ENCODE measurements around the gene PPP1R37.

PPP1R37 gene

GRCh38 chr19:45170146-45171106 is 77.4 kb downstream of the PPP1R37 start:
- DNase-seq (ENCODE audit: low spot score) = no peak

DNA sequence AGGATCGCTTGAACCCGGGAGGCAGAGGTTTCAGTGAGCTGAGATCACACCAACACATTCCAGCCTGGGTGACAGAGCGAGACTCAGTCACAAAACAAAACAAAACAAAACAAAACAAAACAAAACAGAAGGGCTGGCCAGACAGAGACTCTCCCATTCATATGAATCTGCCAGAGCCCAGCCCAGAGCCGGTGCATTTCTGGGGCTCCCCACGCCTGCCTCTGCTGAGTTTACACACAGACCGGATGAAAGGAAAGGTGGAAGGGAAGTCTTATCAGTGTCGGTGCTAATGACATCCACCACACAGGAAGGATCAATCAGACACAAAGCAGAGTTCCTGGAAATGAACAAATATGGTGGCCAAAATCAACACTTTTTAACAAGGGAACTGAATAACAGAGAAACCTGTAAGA is 78.2 kb downstream of the PPP1R37 start:
- DNase-seq (ENCODE audit: low spot score) = no peak

DNA sequence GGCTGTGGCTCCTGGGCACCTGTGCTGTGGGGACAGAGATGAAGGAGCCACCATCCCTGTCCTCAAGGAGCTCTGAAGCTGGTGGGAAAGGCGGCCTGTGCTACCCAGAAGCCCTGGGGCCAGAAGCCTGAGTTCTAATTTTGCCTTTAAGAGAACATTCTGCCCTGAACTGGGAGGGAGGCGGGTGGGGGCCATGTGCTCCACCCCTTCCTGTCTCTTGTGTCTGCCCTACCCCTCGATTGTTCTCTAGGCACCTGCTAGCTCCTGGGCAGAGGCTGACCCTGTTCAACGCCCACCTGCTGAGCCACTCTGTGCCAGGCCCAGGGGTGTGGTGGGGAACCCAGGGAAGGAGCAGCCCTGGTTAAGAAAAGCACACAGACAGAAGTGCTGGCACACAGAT is 79.2 kb downstream of the PPP1R37 start:
- no peak for DNase-seq (ENCODE audit: low spot score)

DNA sequence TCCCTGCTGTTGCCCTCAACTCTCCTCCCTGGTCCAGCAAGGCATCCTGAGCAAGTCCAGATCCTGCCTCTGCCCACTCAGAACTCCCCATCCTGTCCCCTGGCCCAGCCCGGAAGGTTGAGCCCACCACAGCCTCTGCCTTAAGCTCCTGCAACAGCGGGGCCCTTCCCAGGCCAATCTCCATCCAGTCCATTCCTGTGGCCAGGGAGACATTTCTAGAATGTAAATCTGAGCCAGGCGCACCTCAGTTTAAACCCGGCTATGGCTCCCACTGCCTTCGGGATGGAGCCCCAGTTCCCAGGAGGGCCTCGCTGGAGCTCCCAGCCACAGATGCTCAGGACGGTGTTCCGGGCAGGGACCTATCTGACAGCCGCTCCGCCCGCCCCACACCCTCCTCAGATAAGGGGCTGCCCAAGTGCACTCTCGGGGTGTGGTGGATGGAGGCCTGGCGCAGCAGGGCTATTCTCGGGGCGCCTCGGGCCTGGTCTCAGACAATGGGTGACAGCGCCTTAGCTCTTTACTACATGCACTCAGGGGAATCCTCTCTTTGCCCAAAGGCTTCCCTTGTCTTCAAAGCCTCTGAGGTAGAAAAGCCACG is 79.7 kb downstream of the PPP1R37 start:
- no peak for DNase-seq (ENCODE audit: low spot score)

- no peak for DNase-seq (ENCODE audit: low spot score)
Measured at GRCh38 chr19:45173816-45174215, 80.8 kb downstream of the PPP1R37 start.

GRCh38 chr19:45175515-45176345 is 82.8 kb downstream of the PPP1R37 start:
- DNase-seq (ENCODE audit: low spot score) = no peak

DNA sequence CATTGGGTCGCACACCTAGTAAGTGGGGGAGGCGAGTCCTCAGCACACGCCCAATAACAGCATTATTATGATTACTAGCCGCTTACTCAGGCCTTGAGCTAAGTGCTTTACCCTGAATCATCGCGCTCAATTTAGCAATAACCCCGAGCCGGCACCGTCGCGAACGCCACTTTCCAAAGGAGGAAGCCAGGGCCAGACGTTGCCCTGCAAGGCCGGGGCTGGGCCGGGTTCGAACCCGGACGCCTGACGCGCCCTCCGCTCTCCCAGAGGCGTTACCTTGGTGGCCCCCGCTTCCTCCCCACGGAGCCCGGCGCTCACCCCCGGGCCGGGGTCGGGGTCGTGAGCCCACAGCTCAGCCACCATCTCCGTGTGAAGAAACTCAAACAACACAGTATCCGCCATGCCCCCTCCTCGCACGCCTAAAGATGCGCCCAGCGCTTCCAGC is 84.9 kb downstream of the PPP1R37 start, which contains the start of gene TRAPPC6A:
Gene TRAPPC6A, minus strand, starts transcription at position 421 of the 445 bp plus-strand sequence. Its CDS starts 19 bp downstream, at position 402.
- DNase-seq (ENCODE audit: low spot score) = no peak

- DNase-seq (ENCODE audit: low spot score) = peak; percentile 100
Measured at GRCh38 chr19:45178262-45179071, 85.5 kb downstream of the PPP1R37 start, which contains the start of gene BLOC1S3. Gene BLOC1S3 (plus strand): TSS chr19:45178784. CDS start chr19:45179297, 513 bp downstream.

DNA sequence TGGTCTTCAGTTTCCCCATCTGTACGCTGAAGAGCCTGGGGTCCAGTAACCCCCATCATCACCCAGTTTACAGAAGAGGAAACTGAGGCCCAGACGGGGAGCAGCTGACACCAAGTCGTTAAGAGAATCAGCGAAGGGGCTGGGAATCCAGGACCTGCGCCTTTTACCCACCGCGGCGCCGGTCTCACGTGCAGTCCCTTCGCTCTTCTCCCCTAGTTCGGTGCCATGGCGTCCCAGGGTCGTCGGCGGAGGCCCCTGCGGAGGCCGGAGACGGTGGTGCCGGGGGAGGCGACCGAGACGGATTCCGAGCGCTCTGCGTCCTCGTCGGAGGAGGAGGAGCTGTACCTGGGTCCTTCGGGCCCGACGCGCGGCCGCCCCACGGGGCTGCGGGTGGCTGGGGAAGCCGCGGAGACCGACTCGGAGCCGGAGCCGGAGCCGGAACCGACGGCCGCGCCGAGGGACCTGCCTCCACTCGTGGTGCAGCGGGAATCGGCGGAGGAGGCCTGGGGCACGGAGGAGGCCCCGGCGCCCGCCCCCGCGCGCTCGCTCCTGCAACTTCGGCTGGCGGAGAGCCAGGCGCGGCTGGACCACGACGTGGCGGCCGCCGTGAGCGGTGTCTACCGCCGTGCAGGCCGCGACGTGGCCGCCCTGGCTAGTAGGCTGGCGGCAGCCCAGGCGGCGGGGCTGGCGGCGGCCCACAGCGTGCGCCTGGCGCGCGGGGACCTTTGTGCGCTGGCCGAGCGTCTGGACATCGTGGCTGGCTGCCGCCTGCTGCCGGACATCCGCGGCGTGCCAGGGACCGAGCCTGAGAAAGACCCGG is 86.3 kb downstream of the PPP1R37 start:
- peak; percentile 36 for DNase-seq (ENCODE audit: low spot score)

DNA sequence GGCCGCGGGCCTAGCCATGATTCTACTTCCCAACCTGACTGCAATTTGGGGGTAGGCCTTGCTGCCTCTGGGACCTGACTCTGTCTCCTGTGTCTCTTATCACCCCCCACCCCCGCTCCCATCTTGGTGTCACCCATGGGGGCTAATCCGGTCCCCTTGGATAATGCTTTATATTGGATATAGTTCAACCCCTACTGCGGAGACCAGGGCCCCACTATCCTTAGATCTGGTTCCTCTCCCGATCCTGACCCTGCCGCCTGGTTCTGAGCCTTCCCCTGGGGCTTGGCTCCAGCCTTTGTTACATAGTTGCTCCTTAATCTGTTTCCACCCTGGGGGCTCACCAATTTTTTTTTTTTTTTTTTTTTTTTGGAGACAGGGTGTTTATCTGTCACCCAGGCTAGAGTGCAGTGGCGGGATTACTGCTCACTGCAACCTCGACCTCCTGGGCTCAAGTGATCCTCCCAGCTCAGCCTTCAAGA is 87.0 kb downstream of the PPP1R37 start:
- DNase-seq (ENCODE audit: low spot score) = no peak

- DNase-seq (ENCODE audit: low spot score) = no peak
Measured at GRCh38 chr19:45180936-45181335, 88.0 kb downstream of the PPP1R37 start.

- no peak for DNase-seq (ENCODE audit: low spot score)
Measured at GRCh38 chr19:45182758-45183157, 89.8 kb downstream of the PPP1R37 start.

DNA sequence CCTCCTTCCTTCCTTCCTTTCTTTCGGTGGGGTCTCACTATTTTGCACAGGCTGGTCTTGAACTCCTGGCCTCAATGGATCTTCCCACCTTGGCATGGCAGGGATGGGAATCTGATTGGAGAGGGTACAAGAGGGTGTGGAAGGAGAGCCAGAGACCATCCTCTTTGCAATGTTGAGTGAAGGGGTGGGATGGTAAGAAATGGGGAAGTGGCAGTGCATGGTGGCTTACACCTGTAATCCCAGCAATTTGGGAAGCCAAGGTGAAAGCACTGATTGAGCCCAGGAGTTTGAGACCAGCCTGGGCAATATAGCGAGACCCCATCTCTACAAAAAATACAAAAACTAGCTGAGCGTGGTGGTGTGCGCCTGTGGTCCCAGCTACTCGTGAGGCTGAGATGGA is 91.1 kb downstream of the PPP1R37 start:
- DNase-seq (ENCODE audit: low spot score) = no peak

- DNase-seq (ENCODE audit: low spot score) = no peak
Measured at GRCh38 chr19:45186509-45187334, 93.7 kb downstream of the PPP1R37 start.

DNA sequence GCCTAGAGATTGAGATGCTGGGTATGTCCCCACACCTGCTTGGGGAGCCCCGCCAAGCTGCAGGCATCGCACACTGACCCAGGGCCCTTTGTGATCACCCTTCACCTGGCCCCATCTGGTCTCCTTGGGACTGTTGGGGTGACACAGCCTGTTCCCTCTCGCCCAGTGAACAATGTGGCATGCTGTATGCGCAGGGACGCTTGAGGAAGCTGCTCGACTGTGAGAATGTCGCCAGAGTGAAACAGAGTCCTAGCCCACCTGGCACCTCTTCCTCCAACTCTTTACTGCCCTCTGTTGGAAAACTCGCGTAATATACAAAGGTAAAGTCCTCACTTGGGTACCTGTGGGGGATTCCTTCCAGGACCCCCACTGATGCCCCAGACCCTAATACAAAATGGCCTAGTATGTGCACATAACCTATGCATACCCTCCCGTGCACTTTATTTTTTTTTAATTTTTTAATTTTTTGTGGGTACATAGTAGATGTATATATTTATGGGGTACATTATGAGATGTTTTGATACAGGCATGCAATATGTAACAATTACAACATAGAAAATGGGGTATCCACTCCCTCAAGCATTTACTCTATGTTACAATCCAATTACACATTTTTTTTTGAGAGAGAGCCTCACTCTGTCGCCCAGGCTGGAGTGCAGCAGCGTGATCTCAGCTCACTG is 94.6 kb downstream of the PPP1R37 start:
- DNase-seq (ENCODE audit: low spot score) = peak; percentile 75

GRCh38 chr19:45189971-45190370 is 97.0 kb downstream of the PPP1R37 start:
- DNase-seq (ENCODE audit: low spot score) = no peak

- DNase-seq (ENCODE audit: low spot score) = no peak
Measured at GRCh38 chr19:45191375-45191774, 98.4 kb downstream of the PPP1R37 start.

DNA sequence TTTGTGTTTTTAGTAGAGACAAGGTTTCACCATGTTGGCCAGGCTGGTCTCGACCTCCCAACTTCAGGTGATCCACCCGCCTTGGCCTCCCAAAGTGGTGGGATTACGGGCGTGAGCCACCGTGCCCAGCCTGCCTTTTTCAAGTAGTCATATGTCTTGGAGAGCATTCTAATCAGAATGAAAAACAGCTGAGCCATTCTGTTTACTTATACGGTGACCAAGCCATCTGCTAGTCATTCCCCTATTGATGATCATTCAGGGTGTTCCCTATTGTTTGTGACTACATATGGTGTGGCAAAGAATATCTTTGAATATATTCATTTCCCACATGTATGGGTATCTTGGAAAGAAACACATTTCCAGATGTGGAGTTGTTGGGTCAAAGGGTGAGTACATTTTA is 102.8 kb downstream of the PPP1R37 start:
- no peak for DNase-seq (ENCODE audit: low spot score)

Data from NAMALWA (cell line).